ENCODE measurements around the gene TMEM41B.

TMEM41B gene

DNA sequence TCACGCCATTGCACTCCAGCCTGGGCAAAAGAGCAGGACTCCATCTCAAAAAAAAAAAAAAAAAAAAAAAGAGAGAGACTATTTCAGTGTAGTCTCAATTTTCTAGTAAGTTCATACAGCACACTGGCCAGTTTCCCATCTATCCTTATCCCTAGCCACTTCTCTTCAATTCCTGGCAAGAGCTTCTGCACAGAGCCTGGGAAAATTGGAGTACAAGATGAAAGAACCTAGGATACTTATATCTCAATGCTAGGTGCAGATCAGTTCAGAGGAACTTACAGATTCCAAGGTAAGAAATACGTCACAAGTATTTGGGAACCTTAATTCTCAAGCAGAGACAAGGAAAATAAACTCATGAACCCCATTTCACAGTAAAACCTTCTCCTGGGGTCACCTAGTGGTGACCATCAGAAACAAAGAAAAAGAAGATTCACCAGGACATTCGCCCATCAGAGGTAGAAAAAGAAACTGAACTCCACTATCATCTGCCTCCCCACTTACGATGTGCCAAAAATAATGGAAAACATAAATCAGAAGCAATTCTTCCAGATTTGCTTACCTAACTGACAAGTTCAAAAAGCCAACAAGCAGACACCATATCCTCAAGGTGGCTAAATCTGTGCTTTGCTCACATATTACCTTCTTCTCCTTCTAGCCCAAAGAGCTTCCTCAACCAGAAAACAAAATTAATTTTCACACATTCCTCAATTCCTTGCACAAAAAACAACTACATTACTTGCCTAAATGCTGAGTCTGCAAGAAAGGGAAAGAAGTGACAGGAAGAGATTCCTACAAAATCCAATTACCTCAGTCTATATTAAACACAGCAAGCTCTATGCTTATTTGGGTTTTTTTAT is 54.2 kb downstream of the TMEM41B start:
- TF ChIP-seq, protein P1, sequence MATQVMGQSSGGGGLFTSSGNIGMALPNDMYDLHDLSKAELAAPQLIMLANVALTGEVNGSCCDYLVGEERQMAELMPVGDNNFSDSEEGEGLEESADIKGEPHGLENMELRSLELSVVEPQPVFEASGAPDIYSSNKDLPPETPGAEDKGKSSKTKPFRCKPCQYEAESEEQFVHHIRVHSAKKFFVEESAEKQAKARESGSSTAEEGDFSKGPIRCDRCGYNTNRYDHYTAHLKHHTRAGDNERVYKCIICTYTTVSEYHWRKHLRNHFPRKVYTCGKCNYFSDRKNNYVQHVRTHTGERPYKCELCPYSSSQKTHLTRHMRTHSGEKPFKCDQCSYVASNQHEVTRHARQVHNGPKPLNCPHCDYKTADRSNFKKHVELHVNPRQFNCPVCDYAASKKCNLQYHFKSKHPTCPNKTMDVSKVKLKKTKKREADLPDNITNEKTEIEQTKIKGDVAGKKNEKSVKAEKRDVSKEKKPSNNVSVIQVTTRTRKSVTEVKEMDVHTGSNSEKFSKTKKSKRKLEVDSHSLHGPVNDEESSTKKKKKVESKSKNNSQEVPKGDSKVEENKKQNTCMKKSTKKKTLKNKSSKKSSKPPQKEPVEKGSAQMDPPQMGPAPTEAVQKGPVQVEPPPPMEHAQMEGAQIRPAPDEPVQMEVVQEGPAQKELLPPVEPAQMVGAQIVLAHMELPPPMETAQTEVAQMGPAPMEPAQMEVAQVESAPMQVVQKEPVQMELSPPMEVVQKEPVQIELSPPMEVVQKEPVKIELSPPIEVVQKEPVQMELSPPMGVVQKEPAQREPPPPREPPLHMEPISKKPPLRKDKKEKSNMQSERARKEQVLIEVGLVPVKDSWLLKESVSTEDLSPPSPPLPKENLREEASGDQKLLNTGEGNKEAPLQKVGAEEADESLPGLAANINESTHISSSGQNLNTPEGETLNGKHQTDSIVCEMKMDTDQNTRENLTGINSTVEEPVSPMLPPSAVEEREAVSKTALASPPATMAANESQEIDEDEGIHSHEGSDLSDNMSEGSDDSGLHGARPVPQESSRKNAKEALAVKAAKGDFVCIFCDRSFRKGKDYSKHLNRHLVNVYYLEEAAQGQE (IDR thresholded peaks at IDR 0.05; ENCODE audit: insufficient read depth in 1 of 2, low read depth in 2 of 2, low read length in 2 of 2), result no peak
- TF ChIP-seq SIN3A (IDR thresholded peaks at IDR 0.05; ENCODE audit: borderline replicate concordance, insufficient read depth, low read length), result no peak
- TF ChIP-seq TAF1 (IDR thresholded peaks at IDR 0.05; ENCODE audit: borderline replicate concordance, insufficient read depth, low read length), result no peak

DNA sequence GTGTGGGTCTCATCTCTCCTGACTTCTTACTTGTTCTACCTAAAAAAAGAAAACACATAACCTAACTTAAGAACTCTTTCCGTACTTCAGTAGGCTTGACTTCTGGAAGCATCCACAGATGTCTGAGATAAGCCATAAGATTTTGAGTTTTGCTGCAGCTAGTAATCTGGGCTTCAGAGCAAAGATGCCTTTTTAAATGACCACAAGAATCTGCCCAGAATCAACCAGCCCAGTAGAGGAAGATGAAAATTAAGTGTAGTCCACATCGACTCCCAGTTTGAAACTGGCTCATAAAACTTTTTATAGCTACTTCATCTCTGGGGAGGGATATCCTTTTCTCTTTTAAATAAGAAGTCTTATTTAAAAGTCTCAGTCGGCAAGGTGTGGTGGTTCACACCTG is 60.0 kb downstream of the TMEM41B start:
- TF ChIP-seq FOXP2 (optimal IDR thresholded peaks at IDR 0.05; ENCODE audit: borderline replicate concordance, extremely low read depth, extremely low read length, insufficient read depth), result no peak
- TF ChIP-seq, protein P1 (IDR thresholded peaks at IDR 0.05; ENCODE audit: insufficient read depth in 1 of 2, low read depth in 2 of 2, low read length in 2 of 2), result no peak

DNA sequence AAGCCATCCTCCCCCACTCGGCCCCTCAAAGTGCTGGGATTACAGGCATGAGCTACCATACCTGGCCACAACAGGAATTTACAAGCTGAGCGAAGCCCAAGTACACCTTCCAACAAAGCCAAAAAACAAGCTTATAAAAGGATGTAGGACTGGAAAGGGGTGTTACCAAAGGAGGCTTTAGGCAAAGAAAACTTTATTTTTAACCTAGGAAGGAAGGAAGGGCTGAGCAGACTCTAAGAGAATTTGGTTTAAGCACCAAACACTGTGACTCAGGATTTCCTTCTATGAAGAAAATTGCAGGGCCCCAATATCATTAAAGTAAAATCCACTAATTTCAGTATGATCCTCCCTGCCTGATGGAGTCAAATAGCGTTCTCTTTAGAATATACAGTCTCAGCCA is 61.3 kb downstream of the TMEM41B start:
- TF ChIP-seq FOXP2 (optimal IDR thresholded peaks at IDR 0.05; ENCODE audit: borderline replicate concordance, extremely low read depth, extremely low read length, insufficient read depth) (no peak), POLR2AphosphoS5 (IDR thresholded peaks at IDR 0.05; ENCODE audit: low read depth, low read length) (no peak), TAF1 (IDR thresholded peaks at IDR 0.05; ENCODE audit: borderline replicate concordance, insufficient read depth, low read length) (no peak), SIN3A (IDR thresholded peaks at IDR 0.05; ENCODE audit: borderline replicate concordance, insufficient read depth, low read length) (no peak)
- TF ChIP-seq, protein P1 (IDR thresholded peaks at IDR 0.05; ENCODE audit: insufficient read depth in 1 of 2, low read depth in 2 of 2, low read length in 2 of 2), result no peak

DNA sequence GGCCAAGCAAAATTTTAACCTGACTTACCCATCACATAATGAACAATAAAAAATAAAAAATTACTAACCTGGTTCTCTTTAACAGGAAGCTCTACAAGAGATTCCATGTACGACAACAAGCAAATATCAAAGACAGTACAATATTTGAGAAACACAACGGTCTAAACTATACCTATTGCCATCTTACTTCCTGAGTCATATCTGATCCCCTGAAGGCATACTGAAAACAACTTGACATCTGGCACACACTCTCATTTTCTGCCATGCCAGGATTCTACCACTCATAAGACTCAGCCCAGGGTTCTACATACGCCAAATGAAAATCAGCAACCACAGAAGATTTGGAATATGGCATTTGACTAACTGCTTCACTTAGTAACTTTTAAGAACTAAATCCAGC is 63.1 kb downstream of the TMEM41B start:
- TF ChIP-seq, protein P1 (IDR thresholded peaks at IDR 0.05; ENCODE audit: insufficient read depth in 1 of 2, low read depth in 2 of 2, low read length in 2 of 2), result no peak
- TF ChIP-seq TAF1 (IDR thresholded peaks at IDR 0.05; ENCODE audit: borderline replicate concordance, insufficient read depth, low read length) (no peak), SIN3A (IDR thresholded peaks at IDR 0.05; ENCODE audit: borderline replicate concordance, insufficient read depth, low read length) (no peak), FOXP2 (optimal IDR thresholded peaks at IDR 0.05; ENCODE audit: borderline replicate concordance, extremely low read depth, extremely low read length, insufficient read depth) (no peak), POLR2AphosphoS5 (IDR thresholded peaks at IDR 0.05; ENCODE audit: low read depth, low read length) (no peak)

DNA sequence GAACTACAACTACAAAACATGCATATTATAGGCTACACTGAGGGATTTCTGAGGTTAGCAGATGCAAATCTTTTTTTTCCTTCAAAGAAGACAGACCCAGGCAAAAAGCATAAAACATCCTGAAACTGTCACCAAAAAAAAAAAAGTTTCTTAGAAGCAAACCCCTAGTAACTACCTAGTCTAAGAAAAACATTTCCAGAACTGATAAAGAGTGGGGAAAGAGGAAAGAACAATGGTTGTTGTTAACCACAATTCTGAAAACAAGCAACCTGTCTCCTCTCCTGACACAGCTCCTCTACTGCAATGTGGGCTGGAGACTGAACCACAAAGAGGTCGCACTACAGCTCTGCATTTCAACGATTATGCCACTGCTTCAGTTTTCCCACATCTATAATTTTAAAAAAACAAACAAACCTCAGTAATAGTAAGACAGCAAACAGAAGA is 64.2 kb downstream of the TMEM41B start:
- TF ChIP-seq FOXP2 (optimal IDR thresholded peaks at IDR 0.05; ENCODE audit: borderline replicate concordance, extremely low read depth, extremely low read length, insufficient read depth), result no peak
- TF ChIP-seq POLR2AphosphoS5 (IDR thresholded peaks at IDR 0.05; ENCODE audit: low read depth, low read length), result no peak
- no peak for TF ChIP-seq SIN3A (IDR thresholded peaks at IDR 0.05; ENCODE audit: borderline replicate concordance, insufficient read depth, low read length)
- TF ChIP-seq, protein P1 (IDR thresholded peaks at IDR 0.05; ENCODE audit: insufficient read depth in 1 of 2, low read depth in 2 of 2, low read length in 2 of 2), result no peak
- TF ChIP-seq TAF1 (IDR thresholded peaks at IDR 0.05; ENCODE audit: borderline replicate concordance, insufficient read depth, low read length), result no peak

All from PFSK-1 (cell line).